Measurements from ENCODE around the gene TEAD1.

- TF ChIP-seq POLR2AphosphoS5 (IDR thresholded peaks at IDR 0.05; ENCODE audit: low read depth, low read length) (no peak), REST (IDR thresholded peaks at IDR 0.05; ENCODE audit: insufficient read depth in 1 of 2, low read depth in 2 of 2, low read length in 2 of 2) (no peak), SIN3A (IDR thresholded peaks at IDR 0.05; ENCODE audit: borderline replicate concordance, insufficient read depth, low read length) (no peak), TAF1 (IDR thresholded peaks at IDR 0.05; ENCODE audit: borderline replicate concordance, insufficient read depth, low read length) (no peak)
These were observed 293.9 kb downstream of the TEAD1 start for GRCh38 chr11:12968101-12968500.
